MM.1S (cell line): ENCODE data around the gene HOMER1.

Experiments used
- DNase-seq: peaks from one replicate; pipeline ENCODE4 v3.0.0-alpha.2; 2015
- H2AFZ ChIP-seq: fragments of 300-600 bp; sonication (generic); 2 replicates; pipeline ENCODE4 v1.6.0; 2016; ENCODE audit warnings: antibody characterized with exemption, low read length
- H3F3A ChIP-seq: fragments of 300-600 bp; sonication (generic); 2 replicates; pipeline ENCODE4 v1.6.1; 2016; ENCODE audit warnings: mild to moderate bottlenecking, antibody characterized with exemption, low read length, moderate library complexity, mixed read lengths; ENCODE audit not compliant: insufficient read depth
- H3K27ac ChIP-seq: fragments of 300-600 bp; sonication (generic); 2 replicates; pipeline ENCODE4 v1.5.1; 2016; ENCODE audit warnings: mild to moderate bottlenecking, low read length
- H3K27me3 ChIP-seq: fragments of 300-600 bp; sonication (generic); replicated peaks from 2 replicates; pipeline ENCODE4 v1.6.0; 2016; ENCODE audit warnings: low read length; ENCODE audit not compliant: insufficient read depth
- H3K36me3 ChIP-seq: fragments of 300-600 bp; sonication (generic); replicated peaks from 2 replicates; pipeline ENCODE4 v1.6.1; 2016; ENCODE audit warnings: mild to moderate bottlenecking, low read length, mixed read lengths; ENCODE audit not compliant: insufficient read depth
- H3K4me1 ChIP-seq: fragments of 300-600 bp; sonication (generic); 2 replicates; pipeline ENCODE4 v1.6.1; 2016; ENCODE audit warnings: low read length, mixed read lengths
- H3K4me2 ChIP-seq: fragments of 300-600 bp; sonication (generic); 2 replicates; pipeline ENCODE4 v1.6.0; 2016; ENCODE audit warnings: low read depth, low read length
- H3K4me3 ChIP-seq: fragments of 300-600 bp; sonication (generic); 2 replicates; pipeline ENCODE4 v1.5.1; 2016; ENCODE audit warnings: low read length, mixed read lengths
- H3K79me2 ChIP-seq: fragments of 300-600 bp; sonication (generic); 2 replicates; pipeline ENCODE4 v1.6.1; 2016; ENCODE audit warnings: mixed run types, low read length, mixed read lengths
- H3K9ac ChIP-seq: fragments of 300-600 bp; sonication (generic); 2 replicates; pipeline ENCODE4 v1.6.1; 2016; ENCODE audit warnings: low read length, mixed read lengths
- H3K9me2 ChIP-seq: fragments of 300-600 bp; sonication (generic); replicated peaks from 2 replicates; pipeline ENCODE4 v1.6.1; 2016; ENCODE audit warnings: mild to moderate bottlenecking, low read length, mixed read lengths; ENCODE audit not compliant: insufficient read depth
- H3K9me3 ChIP-seq: fragments of 300-600 bp; sonication (generic); replicated peaks from 2 replicates; pipeline ENCODE4 v1.6.1; 2016; ENCODE audit warnings: mild to moderate bottlenecking, low read length, mixed read lengths; ENCODE audit not compliant: insufficient read depth
- H4K20me1 ChIP-seq: fragments of 300-600 bp; sonication (generic); 2 replicates; pipeline ENCODE4 v1.6.1; 2016; ENCODE audit warnings: mild to moderate bottlenecking, low read length, moderate library complexity, mixed read lengths; ENCODE audit not compliant: insufficient read depth
- CTCF ChIP-seq: fragments of 300-600 bp; sonication (generic); IDR thresholded peaks from 2 replicates; pipeline ENCODE4 v1.5.1; 2016; ENCODE audit warnings: antibody characterized with exemption, low read length, mixed read lengths
- EZH2 ChIP-seq: fragments of 300-600 bp; sonication (generic); optimal IDR thresholded peaks from 2 replicates; pipeline ENCODE3; 2017; ENCODE audit warnings: low read depth, mild to moderate bottlenecking, antibody characterized with exemption, low read length, mixed read lengths
- EZH2phosphoT487 ChIP-seq: fragments of 300-600 bp; sonication (generic); IDR thresholded peaks from 2 replicates; pipeline ENCODE4 v1.6.1; 2018; ENCODE audit warnings: antibody characterized with exemption, low read length

Gene HOMER1

GRCh38 chr5:79521156-79521555 lies 7.2 kb upstream of the HOMER1 start:
- H3F3A ChIP-seq, result no peaks in the 10 kb centered on the region
- H3K27me3 ChIP-seq, result no peaks in the 10 kb centered on the region
- H3K9me2 ChIP-seq, result no peaks in the 10 kb centered on the region
- no peak overlapping the region for H3K4me2 ChIP-seq
- TF ChIP-seq EZH2 (no peak), CTCF (no peak), EZH2phosphoT487 (no peak)
- H3K27ac ChIP-seq, result no peak overlapping the region
- H4K20me1 ChIP-seq, result no peaks in the 10 kb centered on the region
- no peak overlapping the region for H2AFZ ChIP-seq
- no peak overlapping the region for H3K4me3 ChIP-seq
- no peaks in the 10 kb centered on the region for H3K9me3 ChIP-seq
- H3K4me1 ChIP-seq, result no peaks in the 10 kb centered on the region
- H3K9ac ChIP-seq, result no peak overlapping the region
- no peaks in the 10 kb centered on the region for H3K36me3 ChIP-seq
- DNase-seq, result no peak
- H3K79me2 ChIP-seq, result no peaks in the 10 kb centered on the region

- Histone ChIP-seq H2AFZ (no peak overlapping the region), H3K9me3 (no peaks in the 10 kb centered on the region)
- no peak for DNase-seq
These were observed 4.8 kb upstream of the HOMER1 start for GRCh38 chr5:79518718-79519117.

GRCh38 chr5:79517601-79518000 lies 3.7 kb upstream of the HOMER1 start:
- H3K36me3 ChIP-seq, result no peaks in the 10 kb centered on the region
- no peak overlapping the region for H3K4me2 ChIP-seq
- H2AFZ ChIP-seq, result no peak overlapping the region
- peaks cover 19% of the 10 kb centered on the region for H3F3A ChIP-seq
- no peaks in the 10 kb centered on the region for H3K79me2 ChIP-seq
- H4K20me1 ChIP-seq, result no peaks in the 10 kb centered on the region
- no peak overlapping the region for H3K27ac ChIP-seq
- TF ChIP-seq CTCF (no peak), EZH2 (no peak), EZH2phosphoT487 (no peak)
- H3K4me1 ChIP-seq, result no peaks in the 10 kb centered on the region
- no peaks in the 10 kb centered on the region for H3K9me2 ChIP-seq
- H3K9me3 ChIP-seq, result no peaks in the 10 kb centered on the region
- H3K27me3 ChIP-seq, result no peaks in the 10 kb centered on the region
- no peak for DNase-seq
- H3K4me3 ChIP-seq, result no peak overlapping the region
- no peak overlapping the region for H3K9ac ChIP-seq

More at GRCh38 chr5:79518718-79519117, 4.8 kb upstream of the HOMER1 start:
- Histone ChIP-seq H3F3A (peaks cover 11% of the 10 kb centered on the region), H3K4me2 (no peak overlapping the region), H3K79me2 (no peaks in the 10 kb centered on the region), H4K20me1 (no peaks in the 10 kb centered on the region), H3K9ac (no peak overlapping the region), H3K27me3 (no peaks in the 10 kb centered on the region), H3K27ac (no peak overlapping the region), H3K4me1 (no peaks in the 10 kb centered on the region), H3K4me3 (no peak overlapping the region), H3K36me3 (no peaks in the 10 kb centered on the region), H3K9me2 (no peaks in the 10 kb centered on the region)
- no peak for TF ChIP-seq EZH2phosphoT487
- TF ChIP-seq EZH2, result no peak
- TF ChIP-seq CTCF, result no peak
